HG03457 (cell line): ENCODE measurements around the gene HSPB9.
"Not testable (repeated sequence)": the region's sequence is repeated elsewhere in the genome, so short reads cannot be mapped to it uniquely, and the experiment has no call there.

Experiments
- ATAC-seq: cut with Tn5 transposase; IDR thresholded peaks from one replicate; pipeline ENCODE4 v1.9.1; 2021; ENCODE audit warnings: moderate number of reproducible peaks; ENCODE audit not compliant: unreplicated experiment

HSPB9 gene

DNA sequence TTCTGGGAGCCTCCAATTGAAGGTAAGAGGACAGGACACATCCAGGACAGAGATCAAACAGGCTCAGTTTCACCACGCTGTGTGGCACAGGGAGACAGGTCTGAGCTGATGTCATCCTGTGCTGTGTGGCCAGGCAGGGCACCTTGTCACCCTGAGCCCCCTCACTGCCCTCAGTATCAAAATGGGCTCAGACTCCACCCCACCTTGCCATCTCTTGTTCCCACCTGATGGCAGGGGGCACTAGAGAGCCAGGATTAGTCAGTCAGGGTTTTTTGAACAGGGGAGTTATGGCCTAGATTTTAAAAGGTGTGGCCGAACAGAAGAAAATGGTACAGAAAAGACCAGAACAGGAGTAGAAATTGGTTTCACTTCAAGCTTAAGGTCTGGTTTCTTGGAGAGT lies 4.1 kb upstream of the HSPB9 start:
- no peak for ATAC-seq

- no peak for ATAC-seq
Observed at GRCh38 chr17:42119301-42119700, 3.3 kb upstream of the HSPB9 start.

DNA sequence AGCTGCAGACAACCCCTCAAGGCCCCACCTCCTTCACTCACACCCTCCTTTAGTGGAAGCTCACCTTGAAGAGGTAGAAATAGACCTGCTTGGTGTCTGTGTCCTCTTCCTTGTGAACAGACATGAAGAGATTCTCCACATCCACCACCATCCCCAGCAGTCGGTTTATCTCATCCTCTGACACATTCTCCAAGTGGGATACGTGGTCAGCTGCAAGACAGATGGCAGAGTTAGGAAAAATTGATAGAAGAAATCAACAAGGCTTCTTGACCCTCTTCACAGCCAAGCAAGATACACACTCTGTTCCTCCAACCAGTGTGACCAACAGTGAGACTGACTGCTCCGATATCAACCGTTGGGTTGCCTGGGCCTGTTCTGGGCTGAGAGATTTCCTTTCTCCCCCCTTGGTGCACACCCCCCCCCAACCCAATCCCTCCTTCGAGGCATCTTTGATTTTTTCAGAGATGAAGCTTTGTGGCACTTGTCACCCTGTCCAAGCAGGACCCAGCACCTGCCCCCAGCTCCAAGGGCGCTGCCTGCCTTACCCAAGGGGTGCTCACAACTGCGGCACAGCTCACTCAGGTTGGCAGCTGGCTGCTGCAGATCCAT lies 2.3 kb upstream of the HSPB9 start:
- ATAC-seq: no peak

DNA sequence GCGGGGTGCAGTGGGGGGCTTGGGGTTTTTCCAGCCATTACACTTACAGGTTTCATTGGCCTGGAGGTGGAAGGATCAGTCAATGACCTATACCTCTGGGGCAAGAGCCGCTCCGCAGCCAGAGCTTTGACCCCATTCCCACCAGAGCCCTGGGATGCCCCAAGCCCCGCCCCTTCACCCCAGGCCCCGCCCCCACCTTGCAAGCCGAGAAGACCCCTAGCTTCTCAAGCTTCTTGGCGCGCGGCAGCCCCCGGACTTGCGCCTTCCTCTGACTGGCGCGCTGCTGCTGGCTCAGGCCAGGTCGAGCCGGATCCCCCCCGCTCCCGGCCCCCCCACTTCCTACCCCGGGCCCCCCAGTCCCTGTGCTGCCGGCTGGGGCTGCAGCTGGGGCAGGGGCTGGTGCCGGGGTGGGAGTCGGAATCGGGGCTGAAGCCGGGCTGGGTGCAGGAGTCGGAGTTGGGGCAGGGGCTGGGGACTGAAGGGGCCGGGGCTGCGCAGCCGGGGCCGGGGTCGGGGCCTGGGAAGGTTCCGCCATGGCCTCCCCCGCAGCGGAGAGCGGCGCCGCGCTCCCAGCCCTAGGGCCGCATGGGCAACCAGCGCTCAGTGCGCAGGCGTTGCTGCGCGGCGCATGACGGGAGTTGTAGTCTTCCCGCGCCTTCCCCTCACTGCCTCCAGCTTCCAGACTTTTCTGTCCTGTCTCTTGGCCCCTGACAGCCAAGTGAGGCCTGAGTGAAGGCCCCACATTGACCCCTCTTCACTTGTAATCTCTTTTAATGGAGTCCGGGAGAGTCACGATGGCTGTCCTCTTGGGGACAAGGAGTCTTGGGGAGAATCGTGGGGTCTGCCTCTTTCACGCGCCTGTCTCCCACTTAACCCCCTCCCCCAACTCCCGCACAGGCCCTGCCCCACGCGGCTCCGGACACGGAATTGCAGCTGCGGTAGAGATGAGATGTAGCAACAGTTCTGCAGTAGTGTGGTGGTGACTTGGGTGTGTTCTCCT lies 1.5 kb upstream of the HSPB9 start, which contains the start of gene KAT2A:
KAT2A (minus strand) TSS at position 598 of the 1,000 bp plus-strand sequence; CDS start at position 535, 63 bp downstream.
- no peak for ATAC-seq

DNA sequence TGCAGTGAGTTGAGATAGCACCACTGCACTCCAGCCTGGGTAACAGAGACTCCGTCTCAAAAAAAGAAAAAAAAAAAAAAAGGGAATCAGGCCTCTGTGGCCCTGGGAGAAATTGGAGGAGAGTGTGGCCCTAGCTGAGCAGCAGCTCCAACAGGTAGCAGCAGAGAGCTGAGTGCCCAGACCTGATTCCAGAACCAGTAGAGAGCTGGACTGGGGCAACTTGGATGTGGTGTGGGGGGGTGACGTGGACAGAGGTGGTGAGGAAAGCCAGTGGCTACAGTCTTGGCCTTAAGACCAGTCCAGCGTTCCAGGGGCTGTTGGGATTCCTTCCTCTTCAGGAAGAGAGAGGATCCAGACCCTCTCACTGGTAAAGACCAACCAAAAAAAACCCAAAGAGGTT lies 1.7 kb downstream of the HSPB9 start:
- no peak for ATAC-seq

DNA sequence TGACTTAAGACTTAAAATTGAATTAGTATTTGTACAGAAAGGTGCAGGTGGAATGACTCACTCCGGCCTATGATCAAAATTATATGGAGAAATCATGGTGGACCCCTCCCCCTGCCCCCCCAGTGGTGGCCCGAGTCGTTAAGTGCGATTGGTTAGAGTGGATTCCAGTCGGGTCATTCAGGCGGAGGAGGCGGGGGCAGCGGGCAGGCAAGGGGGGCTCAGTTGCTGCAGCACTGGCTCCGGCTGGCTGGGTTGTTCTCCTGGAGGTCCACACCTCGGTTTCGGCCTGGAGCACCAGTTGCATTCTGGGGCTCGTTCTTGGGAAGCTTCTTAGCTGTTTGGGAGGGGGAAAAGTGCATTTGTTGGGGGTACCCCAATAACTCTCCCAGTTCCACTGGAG lies 3.0 kb downstream of the HSPB9 start:
- ATAC-seq: no peak

- ATAC-seq: no peak
Observed at GRCh38 chr17:42126836-42127235, 4.2 kb downstream of the HSPB9 start.

DNA sequence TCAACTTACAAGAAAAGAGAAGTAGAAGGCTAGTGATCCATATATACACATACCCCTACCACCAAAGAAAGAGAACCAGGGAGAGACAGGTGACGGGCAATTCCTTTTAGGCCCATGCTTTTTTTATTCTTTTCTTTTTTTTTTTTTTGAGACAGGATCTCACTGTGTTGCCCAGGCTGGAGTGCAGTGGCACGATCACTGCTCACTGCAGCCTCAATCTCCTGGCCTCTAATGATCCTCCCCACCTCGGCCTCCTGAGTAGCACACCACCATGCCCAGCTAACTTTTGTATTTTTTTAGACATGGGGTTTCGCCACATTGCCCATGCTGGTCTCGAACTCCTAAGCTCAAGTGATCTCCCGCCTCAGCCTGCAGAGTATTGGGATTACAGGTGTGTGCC lies 4.8 kb downstream of the HSPB9 start:
- ATAC-seq: no peak

GRCh38 chr17:42129109-42129837 lies 6.7 kb downstream of the HSPB9 start:
- no peak for ATAC-seq

DNA sequence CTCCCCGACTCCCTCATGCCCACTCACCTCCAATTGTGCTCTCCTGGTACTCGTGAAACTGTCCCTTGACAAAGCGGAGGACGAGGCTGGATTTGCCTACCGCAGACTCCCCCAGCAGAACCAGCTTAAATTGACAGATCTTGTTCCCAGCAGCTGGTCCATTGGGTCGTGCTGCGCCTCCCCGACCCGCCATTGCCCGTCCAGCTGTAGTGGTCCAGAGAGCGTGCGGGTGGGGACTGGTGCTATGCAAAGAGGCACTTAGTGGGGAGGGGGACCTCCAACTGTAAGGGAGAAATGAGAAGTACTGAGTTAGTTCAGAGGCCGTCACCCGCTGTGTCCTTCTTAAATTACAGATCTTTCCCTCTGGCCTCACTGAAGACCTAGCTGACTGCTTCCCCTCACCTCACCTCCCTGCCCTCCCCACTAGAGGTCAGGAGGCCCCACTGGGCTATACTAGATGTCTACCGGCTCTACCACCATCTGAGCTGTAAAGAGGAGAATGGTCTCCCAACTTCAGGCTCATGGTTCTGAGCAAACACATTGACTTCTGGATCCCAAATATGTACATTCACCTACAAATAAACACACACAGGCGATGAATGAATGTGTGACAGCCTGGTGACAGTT lies 7.8 kb downstream of the HSPB9 start:
- no peak for ATAC-seq

DNA sequence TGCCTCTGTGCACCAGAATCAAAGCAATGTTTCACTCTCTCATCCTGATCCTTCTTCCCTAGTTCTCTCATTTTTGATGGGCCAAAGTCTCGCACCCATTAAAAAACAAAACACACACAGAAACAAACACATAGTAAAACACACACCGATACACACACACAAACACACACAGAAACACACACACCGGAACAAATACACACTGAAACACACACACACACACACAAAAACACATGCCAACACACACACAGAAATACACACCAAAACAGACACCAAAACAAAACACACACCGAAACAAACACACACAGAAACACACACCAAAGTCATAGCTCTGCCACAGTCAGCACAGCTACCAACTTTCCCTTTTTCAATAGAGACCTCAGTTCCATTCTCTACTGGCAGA lies 8.6 kb downstream of the HSPB9 start:
- no peak for ATAC-seq

- ATAC-seq: no peak
Observed at GRCh38 chr17:42131981-42132432, 9.4 kb downstream of the HSPB9 start.

GRCh38 chr17:42132941-42133340 lies 10.3 kb downstream of the HSPB9 start:
- no peak for ATAC-seq

- ATAC-seq: no peak
Observed at GRCh38 chr17:42133461-42134041, 10.9 kb downstream of the HSPB9 start.

DNA sequence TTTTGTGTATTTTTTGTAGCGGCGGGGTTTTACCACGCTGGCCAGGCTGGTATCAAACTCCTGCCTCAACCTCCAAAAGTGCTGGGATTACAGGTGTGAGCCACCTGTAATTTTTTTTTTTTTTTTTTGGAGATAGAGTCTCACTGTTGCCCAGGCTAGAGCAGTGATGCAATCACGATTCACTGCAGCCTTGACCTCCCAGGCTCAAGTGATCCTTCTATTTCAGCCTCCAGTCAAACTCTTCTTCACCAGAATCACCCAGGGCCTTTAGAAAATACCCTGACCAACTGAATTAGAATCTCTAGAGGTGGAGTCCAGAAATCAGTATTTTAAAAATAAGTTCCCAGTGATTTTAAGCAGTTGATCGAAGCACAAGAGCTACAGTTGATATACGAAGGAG lies 12.5 kb downstream of the HSPB9 start:
- no peak for ATAC-seq

GRCh38 chr17:42135664-42136653 lies 13.4 kb downstream of the HSPB9 start:
- no peak for ATAC-seq

DNA sequence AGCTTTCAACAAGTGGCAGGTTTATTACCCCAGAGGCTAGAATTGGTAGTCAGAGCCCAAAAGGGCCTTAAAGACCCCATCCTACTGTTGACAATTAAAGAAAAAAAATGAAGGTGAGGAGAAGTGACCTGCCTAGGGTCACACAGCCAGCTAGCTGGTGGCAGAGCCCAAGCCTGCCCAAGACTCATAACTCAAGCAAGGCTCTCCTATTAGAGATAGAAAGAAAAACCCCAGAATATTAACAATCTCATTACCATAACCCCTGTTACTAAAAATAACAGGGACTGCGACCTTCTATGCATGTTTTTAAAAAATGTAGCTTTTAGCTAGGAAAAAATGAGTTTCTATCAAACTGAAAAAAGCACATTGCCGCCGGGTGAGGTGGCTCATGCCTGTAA lies 14.0 kb downstream of the HSPB9 start:
- ATAC-seq: no peak

GRCh38 chr17:42138749-42139492 lies 16.3 kb downstream of the HSPB9 start:
- no peak for ATAC-seq

DNA sequence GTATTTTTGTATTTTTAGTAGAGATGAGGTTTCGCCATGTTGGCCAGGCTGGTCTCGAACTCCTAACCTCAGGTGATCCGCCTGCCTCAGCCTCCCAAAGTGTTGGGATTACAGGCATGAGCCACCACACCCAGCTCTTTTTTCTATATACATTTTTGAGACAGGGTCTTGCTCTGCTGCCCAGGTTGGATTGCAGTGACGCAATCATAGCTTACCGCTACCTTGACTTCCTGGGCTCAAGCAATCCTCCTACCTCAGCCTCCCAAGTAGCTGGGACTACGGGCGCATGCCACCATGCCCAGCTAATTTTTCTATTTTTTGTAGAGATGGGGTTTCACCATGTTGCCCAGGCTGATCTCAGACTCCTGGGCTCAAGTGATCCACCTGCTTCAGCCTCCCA lies 18.1 kb downstream of the HSPB9 start:
- not testable (repeated sequence) for ATAC-seq
